Stimulated activated CD8-positive, alpha-beta memory T cell treated with anti-CD3 and anti-CD28 coated beads, Interleukin-12 subunit alpha, Interleukin-12 subunit beta, amount 100 ng/mL, for 24 hours (primary cell): Measurements from ENCODE around the gene IRAK2.
"Not testable (repeated sequence)": the region's sequence is repeated elsewhere in the genome, so short reads cannot be mapped to it uniquely, and the experiment has no call there.

Experiments
- DNase-seq: peaks from one replicate; pipeline ENCODE4 v3.0.0-alpha.2; 2020; ENCODE audit errors: extremely low read depth

IRAK2 gene

GRCh38 chr3:10253731-10254130 is 89.0 kb downstream of the IRAK2 start:
- DNase-seq, result no peak

DNA sequence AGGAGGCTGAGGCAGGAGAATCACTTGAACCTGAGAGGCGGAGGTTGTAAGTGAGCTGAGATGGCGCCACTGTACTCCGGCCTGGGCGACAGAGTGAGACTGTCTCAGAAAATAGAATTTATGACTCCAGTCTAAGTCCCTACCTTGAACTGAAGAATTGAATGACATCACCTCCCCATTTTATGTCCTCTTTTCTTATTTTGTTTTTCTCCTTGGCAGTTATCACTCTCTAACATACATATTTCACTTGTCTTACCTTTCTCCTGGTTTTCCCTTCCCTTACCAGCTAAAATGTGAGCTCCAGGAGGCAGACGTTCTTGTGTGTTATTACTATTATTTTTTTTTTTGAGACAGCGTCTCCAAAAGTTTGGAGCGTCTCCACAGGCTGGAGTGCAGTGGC is 91.1 kb downstream of the IRAK2 start:
- no peak for DNase-seq

- no peak for DNase-seq
Measured at GRCh38 chr3:10259036-10259435, 94.3 kb downstream of the IRAK2 start.

GRCh38 chr3:10259798-10260197 is 95.1 kb downstream of the IRAK2 start:
- DNase-seq, result no peak

GRCh38 chr3:10260211-10260701 is 95.5 kb downstream of the IRAK2 start:
- DNase-seq, result no peak

DNA sequence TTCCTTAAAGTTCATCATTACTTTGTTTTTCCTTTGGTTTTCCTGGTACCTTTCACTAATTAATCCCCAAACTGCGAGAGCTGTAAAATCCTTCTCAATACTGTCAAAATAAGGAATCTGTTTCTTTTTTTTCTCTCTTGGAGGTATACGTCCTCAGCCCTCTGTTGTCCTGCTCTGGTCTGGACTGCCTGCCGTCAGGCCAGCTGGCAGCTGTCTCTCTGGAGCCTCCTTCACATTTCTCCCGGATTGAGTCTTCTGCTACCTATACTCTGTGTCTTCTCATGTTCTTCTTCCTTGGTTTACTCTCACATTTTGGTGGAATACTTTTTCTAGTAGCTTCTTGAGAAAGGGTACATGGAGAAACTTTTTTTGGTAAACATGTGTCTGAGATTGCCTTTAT is 97.3 kb downstream of the IRAK2 start:
- DNase-seq, result no peak

GRCh38 chr3:10263646-10264363 is 99.1 kb downstream of the IRAK2 start:
- DNase-seq, result no peak

DNA sequence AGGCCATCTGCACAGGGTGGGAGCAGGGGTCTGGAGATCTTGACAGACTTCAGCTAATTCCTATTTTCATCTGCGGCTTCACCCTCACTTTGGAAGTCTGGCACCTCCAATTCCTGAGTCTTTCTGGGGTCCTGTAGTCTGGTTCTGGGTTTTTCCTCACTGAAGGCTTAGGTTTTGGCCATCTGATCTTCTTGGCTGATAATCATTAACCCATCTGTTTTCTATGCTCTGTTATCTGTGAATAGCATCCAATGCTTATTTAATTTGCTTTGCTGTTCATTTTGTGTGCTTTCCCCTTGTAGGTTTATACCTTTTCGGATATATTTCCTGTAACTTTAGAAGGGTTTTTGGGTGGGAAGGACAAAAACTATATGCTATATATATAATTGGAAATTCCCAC is 101.1 kb downstream of the IRAK2 start:
- DNase-seq, result no peak

- DNase-seq, result not testable (repeated sequence)
Measured at GRCh38 chr3:10266936-10267335, 102.2 kb downstream of the IRAK2 start.

- DNase-seq, result no peak
Measured at GRCh38 chr3:10268116-10268515, 103.4 kb downstream of the IRAK2 start.

GRCh38 chr3:10268930-10269329 is 104.2 kb downstream of the IRAK2 start:
- no peak for DNase-seq

DNA sequence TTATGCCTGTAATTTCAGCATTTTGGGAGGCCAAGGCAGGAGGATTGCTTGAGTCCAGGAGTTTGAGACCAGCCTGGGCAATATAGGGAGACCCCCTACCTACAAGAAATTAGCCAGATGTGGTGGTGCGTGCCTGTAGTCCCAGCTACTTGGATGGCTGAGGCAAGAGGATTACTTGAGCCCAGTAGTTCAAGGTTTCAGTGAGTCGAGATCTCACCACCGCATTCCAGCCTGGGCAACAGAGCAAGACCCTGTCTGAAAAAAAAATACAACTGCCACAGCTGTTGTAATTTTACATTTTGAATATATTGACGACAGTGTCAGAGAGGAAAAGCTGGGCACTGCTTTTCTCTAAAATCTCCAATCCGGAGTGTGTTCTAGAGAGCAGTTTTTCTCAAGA is 104.7 kb downstream of the IRAK2 start:
- no peak for DNase-seq

- not testable (repeated sequence) for DNase-seq
Measured at GRCh38 chr3:10272476-10272875, 107.8 kb downstream of the IRAK2 start.

DNA sequence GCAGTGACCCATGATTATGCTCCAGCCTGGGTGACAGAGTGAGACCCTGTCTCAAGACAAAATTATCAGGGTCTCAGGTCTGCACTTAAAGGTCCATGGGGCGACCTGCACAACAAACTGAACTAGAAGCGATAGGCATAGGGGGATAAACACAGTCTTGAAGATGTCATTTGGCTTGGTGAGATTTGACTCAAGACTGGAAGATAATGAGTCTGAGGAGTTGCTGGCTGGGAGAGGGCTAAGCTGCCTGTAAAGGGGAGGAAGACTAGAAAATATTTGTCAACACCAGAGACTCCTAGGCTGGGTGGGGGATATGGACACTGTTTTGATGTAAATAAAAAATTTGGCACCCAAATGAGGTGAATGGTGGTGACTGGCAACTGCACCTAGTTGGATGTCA is 108.3 kb downstream of the IRAK2 start:
- DNase-seq, result no peak

DNA sequence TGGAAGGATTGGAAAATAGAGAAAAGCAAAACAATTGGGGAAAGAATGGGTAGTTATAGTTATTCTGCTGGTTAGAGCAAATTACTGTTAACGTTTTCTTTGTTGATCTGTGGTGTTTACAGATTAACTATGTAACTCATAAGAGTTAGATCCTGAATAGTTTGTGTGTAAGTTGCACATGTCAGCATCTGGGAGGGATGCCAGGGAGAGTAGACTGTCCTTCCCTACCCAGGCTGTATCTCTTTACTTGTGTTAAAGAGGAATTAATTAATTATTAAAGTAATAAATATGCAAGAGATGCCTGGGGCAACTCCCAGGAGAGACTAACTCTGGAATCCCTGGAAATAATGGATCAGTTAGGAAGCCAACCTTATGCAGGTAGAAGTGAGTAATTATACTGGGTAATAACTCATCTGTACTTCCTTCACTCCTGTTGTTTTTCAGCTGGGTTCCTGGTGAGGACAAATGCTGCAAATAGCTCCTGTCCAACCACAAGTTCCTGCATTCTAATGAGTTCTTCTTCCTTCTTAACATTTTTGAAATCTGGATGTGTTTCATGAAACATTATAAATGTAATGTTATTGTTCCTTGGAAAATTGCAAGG is 109.1 kb downstream of the IRAK2 start:
- DNase-seq, result no peak

DNA sequence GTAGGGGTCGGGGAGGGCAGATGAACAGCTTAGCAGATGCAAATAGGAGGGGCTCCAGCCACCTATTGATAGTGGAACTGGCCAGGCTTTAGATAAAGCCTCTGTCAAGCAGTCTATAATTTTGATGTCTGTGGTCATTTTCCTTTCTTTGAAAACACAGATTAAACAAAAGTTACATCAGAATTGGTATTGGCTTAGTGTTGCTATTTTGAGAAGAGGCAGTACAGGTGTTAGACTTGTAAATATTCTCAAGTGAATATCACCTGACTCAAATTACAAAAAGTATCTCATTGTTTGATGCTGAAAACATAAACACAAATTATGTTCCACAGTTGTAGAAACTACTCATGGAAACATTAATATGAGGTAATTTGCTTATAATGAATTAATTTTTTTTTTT is 109.9 kb downstream of the IRAK2 start:
- no peak for DNase-seq

DNA sequence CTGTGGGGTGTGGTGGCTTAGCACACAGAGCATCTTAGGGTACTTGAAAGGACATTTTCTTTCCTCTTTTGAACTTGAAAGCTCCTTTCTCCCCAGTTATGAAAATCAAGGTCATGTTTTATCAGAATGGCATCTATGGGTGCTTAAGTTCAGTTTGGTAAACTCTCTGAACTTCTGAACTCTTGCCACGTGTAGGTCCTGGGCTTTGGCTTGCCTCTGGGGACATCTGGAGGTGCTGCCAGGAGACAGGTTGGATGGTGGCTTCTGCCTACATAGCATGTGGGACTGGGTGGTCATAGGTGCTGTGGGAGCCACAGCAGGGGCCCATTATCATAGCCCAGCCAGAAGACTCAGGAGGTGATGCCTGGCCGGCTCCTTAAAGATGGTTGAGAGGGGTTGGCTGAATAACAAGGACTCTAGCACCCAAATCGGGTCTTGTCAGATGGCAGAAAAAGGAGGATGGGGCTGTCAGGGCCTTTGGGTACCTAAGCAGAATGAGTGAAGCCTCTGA is 112.5 kb downstream of the IRAK2 start:
- DNase-seq, result no peak

DNA sequence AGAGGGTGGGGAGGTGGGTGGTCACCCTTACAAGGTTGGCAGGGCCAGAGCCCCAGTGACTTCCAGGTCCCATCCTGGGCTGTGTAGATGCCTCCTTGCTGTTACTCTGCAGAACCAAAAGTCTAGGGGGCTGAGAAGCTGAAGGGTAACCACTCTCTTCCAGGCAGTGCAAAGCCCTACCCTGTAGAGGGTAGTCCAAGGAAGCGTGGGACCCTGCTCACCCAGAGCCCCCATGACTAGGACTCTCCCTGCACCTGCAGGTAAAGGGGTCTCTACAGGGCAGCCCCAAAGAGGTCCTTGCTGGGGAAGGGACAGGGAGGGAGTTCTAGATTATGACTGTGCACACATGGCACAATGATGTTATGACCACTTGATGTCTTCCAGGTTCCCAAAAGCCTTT is 113.8 kb downstream of the IRAK2 start:
- no peak for DNase-seq

GRCh38 chr3:10279384-10280176 is 114.9 kb downstream of the IRAK2 start:
- no peak for DNase-seq

DNA sequence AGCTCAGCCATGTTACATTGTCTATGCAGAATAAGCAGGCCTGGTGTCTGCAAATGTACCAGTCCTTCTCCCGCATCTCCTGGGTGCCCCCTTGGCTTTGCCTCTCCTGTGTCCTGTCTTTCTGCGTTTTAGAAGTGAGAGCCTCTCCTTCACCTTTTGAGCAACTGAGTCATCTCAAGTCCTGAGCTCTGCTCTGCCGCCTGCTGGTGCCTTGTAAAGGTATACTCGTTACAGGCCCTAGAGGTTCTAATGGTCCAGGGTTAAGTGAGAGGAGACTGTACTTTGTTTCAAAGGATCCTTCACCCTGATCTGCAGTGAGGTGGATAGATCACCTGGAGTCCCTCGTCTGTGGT is 115.4 kb downstream of the IRAK2 start:
- DNase-seq, result no peak

DNA sequence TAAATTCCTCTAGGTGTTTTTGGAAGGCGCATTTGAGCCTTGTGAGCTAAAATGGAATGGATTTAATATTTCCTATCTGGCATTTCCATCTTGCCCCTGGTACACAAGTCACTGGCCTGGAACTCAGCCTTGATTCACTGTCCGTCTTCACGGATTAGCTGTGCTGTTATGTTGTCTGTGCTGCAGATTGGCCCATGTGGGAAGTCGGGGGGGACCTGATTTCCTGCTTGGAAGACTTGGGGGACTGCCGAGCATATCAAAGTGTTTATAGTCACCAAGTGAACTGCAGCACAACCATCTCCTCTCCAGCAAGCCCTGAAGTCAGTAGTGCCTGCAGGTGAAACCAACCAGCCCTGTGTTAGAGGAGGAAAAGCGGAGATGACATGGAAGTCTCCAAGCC is 115.9 kb downstream of the IRAK2 start:
- DNase-seq, result no peak

GRCh38 chr3:10281951-10282350 is 117.2 kb downstream of the IRAK2 start:
- DNase-seq, result no peak

GRCh38 chr3:10283638-10284037 is 118.9 kb downstream of the IRAK2 start:
- no peak for DNase-seq
